HG03469 (cell line): Measurements from ENCODE around the gene DNAJC30.

Experiments used
- ATAC-seq: cut with Tn5 transposase; IDR thresholded peaks from one replicate; pipeline ENCODE4 v1.9.1; 2021; ENCODE audit warnings: mild to moderate bottlenecking, moderate library complexity, moderate number of reproducible peaks; ENCODE audit not compliant: unreplicated experiment

DNAJC30 gene

DNA sequence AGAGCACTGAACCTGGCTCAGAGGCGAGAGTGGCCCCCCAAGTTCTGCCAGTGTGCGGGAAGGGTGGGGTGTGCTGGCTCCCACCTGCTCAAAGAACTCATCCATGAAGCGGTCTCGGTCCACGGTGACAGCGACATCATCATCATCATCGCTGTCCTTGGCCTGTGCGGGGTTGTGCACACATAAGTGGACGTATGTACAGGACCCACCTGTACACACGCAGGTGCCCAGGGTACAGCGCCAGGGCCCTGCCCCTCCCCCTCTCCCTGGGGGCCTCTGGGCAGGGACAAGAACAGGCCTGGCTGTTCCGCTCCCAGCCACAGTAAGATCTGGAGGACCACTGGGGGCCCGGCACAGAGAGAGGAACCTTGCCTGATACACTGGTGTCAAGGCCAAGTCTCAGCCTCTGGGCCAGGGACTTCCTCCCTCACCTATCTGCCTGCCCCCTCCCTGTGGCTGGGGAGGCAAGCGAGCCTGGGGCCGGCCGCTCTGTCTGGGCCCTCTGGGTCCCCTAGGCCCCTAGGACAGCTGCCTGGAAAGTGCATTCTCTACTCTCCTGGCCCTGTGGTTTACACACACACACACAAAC lies 25.8 kb upstream of the DNAJC30 start:
- no peak for ATAC-seq

DNA sequence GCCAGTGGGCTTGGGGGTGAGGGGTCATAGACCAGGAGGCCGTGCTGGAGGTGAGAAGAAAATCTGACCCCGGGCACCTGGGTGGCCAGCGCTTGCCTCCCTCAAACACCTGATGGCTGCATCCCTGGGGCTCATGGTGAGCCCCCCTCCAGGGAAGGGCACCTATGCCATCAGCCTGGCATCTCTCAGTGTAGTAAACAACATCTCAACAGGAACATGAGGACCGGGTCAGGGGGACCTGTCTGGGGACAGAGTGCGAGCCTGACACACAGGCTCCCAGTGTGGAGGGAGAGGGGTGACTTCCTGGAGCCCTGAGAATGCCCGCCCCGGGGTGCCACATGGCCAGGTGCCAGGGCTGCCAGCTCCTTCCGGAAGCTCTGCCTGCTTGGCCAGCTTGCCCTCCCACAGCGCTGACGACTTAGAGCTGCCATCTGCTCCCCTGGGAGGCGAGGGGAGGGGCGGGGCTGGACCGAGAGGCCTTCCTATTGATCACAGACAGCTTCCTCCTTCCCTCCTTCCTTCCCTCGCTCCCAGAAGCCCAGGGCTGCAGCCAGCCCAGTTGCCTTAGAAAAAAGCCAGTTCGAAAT lies 23.9 kb upstream of the DNAJC30 start:
- no peak for ATAC-seq

DNA sequence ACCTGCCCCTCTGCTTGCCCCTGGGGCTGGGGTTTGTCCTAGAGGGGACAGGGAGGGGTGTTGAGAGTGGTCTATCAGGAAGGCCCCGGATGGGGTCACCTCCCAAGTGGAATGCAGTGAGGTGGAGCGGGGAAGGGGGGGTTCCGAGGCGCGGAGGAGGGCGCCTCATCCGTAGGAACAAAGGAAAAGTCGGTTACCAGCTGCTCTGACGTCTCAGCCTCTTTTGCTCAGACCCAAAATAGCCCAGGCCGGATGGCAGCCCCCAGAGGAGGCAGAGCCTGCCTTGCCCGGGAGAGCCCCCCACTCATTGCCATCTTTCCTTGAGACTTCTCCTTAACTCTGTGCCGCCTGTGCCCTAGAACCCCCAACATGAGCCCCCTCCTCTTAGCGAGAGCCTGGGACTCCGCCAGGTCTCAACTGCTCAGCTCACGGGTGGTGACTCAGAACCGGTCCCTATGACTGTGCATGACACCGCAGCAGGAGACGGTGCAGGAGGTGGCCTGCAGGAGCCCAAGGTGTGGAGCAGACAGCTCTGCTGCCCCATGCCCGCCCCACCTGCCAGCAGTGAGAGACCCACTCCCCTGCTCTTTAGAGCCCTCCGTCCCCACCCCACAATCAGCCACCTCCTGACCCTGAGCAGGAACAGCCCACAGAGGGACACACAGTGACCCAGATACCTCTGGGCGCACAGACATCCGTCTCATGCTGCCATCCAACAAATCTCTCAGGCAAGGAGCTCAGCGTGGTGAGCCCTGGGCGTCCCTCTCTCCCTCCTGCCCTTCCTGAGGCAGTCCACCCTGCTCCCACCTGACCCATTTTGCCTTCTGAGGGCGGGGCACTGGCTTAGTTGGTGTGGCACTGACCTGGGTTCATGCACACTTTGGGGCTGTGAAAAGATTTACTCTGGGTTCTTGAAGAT lies 23.1 kb upstream of the DNAJC30 start:
- ATAC-seq = no peak

DNA sequence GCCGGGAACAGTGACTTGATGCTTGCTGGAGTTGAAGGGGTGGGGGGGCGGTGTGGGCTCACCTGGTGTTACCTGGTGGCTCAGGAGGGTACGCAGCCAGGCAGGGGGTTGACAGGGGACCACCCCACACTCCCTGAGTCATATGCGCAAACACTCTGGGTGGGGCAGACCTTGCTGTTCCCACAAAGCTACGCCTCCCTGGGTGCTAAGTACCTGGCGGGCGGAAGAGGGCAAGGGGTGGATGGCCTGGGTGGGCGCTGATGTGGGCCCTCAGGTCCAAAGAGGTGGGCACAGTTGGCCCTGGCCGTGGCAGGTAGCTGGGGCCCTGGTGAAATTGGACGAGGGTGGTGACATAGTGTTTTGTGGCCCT lies 22.3 kb upstream of the DNAJC30 start:
- no peak for ATAC-seq

DNA sequence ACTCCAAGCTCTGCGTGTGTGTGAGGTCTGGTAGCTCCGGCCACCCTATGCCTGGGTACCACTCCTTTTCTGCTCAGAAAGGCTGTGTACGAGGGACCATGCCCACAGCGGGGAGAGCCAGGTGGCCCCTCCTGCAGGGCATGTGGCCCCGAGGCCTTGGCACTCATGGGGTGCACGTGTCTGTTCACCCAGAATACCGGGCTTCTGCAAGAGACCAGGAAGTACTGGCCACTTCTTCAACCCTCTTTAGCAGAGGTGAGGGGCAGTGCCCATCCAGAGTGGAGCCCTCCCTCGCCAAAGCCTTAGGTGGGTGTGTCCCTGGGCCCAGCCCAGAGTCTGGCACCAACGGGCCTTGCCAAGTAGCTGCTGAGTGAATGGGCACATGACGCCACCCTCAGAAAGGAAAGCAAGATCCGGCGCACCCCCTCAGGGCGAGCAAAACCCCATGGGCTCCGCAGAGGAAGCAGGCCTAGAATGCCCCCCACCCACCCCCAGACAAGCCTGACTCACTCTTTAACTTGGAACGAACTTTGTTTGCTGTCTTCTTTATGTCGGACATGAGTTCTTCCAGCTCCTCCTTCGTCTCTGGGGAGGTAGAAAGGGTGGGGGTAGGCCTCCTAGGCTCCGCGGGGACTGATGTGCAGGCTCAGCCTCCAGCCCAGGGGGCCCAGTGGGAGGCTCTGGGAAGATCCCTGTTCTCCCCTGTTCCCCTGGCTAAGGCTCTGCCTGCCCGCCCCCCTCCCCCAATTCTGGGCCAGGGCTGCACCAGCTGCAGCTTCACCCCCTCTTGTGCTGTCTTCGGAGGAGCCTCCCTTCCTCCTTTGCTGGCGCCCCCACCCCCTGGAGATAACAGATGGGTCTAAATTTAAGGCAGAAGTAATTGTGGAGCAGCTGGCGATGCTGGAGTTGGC lies 21.6 kb upstream of the DNAJC30 start:
- no peak for ATAC-seq

DNA sequence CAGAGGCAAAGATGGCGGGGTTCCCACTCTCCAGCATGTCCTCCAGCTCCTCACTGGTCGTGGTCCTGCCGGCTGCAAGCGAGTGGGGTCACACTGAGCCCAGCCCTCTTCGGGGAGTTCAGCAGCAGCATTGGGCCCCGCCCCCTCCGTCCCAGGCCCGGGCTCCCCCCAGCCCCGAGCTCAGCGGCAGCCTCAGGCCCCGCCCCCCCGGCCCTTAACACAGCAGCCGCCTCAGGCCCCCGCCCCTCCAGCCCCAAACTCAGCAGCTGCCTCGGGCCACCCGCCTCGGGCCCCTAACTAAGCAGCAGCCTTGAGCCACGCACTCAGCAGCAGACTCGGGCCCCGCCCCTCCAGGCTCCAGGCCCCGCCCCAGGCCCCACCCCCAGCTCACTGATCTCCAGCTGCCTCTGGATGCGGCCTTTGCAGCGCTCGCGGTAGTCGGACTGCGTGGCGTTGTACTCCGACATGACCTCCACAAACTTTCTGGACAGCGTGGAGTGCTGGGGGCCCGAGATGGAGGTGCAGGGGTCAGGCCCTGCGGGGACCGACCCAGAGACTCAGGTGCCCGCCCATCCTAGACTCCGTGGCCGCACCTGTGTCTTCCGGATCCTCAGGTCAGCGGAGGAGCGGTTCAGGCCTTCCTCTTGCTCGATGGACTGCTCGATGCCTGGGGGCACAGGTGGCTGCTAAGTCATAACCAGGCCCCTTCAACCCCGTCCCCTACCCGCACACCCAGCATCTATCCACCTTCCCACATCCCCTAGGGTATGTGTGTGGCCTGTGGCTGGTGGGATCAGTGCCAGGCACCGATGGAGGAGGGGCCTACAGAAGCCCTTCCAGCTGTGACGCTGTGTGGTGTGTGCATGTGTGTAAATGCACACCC lies 20.7 kb upstream of the DNAJC30 start:
- ATAC-seq = no peak

DNA sequence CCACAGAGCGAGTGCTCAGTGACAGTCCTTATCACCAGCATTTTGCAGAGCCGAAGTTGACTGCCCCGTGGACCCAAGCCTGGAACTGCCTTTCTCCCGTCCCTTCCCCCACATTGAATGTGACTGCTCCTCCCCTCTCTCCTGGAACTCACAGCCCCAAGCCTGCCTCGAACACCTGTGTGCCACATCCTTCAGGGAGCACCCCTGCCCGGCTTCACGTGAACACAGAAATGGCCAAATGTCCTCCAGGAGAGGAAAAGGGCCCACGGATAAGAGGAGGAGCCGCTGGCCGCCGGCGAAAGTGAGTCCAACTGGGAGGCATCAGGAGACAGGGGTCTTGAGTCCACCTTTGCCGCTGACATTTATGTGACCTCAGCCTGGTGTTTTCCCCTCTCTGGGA lies 20.0 kb upstream of the DNAJC30 start:
- no peak for ATAC-seq

DNA sequence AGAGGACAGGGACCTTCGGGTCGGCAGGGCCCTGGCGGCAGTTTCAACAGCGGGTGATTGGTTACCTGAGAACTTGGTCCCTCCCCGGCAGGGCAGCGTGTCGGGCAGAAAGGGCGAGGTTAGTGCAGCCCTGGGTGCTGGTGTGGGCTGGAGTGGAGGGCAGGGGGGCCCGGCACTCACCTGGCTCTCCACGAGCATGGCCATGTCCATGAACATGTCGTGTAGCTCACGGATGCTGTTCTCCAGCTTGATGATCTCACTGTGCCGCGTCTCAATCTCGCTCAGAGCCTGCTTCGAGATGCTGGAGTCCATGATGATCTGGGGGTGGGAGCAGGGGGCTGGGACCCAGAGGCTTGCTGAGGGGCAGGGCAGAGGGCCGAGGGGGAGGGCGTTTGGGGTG lies 19.4 kb upstream of the DNAJC30 start:
- no peak for ATAC-seq

DNA sequence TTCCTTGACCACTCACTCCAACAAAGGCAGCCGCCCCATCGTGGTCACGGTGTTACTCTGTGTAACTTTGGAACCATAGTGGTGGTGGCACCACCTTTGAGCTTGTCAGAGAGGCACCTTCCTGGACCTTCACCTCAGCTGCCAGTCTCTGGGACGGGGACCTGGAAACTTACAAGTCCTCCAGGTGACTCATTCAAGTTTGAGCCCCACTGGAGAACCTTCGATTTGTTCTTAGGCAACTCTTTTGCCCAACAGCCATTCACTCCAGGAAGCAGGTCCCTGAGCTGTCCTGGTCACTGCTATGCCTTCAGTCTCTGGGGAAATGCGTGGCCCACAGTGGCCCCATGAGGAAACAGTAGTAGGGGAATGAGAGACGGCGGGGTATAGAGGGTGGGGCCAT lies 19.0 kb upstream of the DNAJC30 start:
- ATAC-seq = no peak

DNA sequence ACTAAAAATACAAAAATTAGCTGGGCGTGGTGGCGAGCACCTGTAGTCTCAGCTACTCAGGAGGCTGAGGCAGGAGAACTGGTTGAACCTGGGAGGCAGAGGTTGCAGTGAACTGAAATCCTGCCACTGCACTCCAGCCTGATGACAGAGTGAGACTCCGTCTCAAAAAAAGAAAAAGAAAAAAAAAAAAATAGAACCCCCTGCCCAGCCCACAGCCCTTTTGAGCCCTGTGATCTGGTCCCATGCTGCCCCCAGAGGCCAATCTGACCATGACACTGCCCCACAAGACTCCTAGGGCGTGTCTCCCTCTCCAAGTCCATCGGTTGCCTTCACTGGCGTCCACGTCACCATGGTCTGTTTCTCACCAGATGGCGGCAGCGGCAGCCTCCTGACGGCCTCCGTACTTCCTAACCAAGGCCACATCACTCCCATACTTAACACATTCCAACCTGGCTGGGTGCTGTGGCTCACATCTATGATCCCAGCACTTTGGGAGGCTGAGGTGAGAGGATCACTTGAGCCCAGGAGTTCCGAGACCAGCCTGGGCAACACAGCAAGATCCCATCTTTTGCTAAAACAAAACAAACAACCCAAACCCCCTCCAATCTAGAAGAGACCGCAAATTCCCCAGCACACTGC lies 18.2 kb upstream of the DNAJC30 start:
- no peak for ATAC-seq

DNA sequence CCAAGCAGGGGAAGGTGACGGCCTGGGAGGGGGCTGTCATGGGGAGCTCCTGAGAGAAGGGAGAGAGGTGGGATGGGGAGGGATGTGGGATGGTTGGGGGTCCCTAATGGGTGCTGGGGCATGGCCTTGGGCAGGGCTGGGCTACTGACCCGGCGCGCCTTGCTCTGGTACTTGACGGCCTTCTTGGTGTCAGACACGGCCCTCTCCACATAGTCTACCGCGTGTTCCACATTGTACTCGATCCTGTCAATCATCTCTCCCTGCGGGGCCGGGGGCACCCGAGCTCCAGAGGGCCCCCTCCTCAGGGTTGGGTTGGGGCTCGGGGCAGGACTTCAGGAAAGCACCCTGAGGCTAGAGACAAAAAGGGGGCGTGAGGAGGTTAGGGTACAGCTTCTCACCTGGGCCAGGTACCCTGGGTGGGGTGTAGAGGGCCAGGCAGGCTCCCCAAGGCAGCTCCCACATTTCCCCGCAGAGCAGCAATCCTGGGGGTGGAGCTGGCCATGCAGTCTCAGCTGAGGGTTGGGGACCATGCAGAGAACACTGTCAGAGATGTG lies 17.4 kb upstream of the DNAJC30 start:
- ATAC-seq = no peak

DNA sequence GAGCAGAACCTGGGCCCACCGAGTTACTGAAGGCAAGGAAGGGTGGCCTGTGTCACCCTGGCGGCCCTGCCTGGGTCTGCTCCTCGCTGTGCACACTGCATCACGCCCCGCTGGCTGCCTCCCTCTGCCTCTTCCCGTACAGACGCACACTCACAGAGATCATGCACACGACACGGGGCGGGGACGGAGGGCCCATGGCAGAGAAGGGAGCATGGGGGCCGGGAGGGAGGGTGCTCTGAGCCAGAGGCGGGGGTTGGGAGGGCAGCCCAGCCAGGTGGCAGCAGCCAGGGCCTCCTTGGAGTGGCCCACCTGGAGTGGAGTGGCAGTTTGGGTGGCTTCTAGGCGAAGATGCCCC lies 16.8 kb upstream of the DNAJC30 start:
- no peak for ATAC-seq

DNA sequence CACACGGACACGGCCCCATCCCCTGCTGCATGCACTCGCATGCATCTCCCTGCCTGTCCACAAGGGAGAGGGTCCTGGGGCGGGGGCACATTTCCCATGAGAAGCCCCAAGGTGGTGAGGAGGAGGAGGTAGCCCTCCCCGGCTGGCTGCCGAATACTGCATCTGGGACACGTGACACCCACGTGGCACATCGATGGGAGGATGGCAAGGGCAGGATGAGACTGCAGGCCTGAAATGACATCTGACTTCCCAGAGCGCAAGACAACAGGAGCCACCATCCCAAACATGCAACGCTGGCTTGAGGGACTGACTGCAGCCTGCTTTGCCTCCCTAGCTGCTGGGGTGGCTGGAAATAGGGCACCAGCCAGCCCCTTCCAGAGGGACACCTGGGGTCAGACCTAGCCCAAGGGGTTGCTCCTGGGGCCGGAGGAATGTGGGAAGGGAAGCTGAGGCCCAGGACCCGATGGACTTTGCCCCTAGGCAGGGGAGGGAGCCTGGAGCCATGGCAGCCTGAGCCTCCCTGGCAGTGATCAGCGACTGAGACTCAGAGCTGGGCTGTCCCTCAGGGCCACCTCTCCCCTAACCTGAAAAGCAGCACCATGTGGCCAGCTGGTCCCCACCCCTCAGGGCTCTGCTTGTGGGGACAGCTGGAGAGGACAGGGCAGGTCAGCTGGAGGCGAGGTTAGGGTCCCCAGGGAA lies 16.3 kb upstream of the DNAJC30 start:
- ATAC-seq = no peak

DNA sequence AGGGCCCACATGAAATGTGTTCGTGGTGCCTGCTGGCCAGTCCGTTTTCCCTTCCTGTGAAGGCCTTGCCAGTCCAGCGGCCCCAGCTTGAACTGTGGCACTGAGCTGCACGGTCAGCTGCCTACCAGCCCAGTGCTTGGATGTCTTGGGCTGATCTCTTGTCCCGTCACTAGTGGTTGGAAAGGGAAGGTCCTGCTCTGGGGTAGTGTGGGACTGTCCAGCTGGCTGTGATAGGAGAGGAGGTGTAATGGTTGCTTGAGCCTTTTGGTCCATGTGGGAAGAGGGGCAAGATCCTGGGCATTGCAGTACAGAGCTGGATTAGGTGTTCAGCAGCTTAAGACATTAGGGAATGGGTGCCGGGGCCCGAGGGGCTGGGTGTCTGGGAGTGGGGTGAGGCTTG lies 15.2 kb upstream of the DNAJC30 start:
- ATAC-seq = no peak

DNA sequence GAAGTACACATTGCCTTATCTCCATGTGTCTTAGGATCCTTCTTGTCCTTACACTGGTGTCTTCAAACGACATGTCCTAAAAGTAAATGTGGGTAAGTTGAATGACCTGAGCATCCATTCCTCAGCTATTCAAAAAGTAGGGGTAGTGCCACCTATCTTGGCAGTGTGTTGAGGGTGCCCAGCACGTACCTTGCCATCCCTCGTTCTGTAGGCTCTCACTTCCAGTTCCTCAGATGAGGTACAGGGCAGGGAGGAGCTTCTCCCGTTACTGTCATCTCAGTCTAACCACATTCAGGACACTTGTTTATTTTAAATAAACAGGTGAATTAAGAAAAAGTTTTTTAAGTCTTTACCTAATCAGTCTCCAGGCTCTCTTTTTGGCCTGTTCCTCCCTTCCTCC lies 13.1 kb upstream of the DNAJC30 start:
- ATAC-seq = no peak

DNA sequence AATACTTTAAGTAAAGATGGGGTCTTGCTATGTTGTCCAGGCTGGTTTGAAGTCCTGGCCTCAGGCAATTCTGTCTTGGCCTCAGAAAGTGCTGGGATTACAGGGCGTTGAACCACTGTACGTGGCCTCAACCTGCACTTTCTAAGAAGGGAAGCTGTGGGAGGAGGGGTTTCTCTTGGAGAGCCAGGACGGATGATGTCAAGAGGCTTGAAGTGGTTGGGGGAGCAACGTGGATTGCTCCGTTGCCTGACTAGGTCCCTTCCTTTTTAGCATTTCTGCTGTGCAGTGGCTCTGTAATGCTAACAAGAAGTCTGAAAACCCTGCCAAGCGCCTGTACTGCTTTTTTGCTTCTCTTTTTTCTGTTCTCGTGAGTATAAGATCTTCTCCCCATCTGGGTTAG lies 7.4 kb upstream of the DNAJC30 start:
- ATAC-seq = no peak

DNA sequence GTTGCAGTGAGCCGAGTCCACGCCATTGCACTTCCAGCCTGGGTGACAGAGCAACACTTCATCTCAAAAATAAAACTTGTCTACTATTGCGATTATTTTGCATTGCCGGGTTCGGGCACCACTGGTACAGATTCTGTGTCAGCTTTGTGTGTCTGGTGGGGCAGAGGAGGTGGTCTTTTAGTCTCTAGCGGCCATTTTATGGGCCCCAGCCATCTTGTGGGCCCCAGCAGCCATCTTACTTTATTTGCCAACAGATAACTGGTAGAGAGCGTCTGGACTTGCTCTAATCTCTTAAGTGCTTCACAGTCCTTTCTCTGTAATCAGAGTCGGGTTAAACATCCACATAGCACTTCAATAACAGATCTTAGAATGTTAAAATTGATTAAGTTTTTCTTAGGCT lies 5.0 kb upstream of the DNAJC30 start:
- ATAC-seq = no peak

DNA sequence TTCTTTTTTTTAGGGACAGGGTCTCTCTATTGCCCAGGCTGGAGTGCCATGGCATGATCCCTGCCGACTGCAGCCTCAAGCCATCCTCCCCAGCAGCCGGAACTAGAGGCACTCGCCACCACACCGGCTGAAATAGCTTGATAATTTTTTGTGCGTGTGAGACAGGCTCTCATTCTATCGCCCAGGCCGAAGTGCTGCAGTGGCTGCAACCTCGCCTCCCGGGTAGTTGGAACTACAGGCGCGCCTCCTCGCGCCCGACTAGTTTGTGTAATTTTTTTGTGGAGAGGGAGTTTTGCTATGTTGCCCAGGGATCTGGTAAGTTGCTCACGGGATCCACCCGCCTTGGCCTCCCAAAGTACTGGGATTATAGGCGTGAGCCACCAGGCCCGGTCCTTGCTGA lies 2.1 kb upstream of the DNAJC30 start:
- ATAC-seq = no peak
